ENCODE results near the gene USE1. TPM values are rescaled to one million over a fixed set of nuclear protein-coding genes. Genes with fewer than 3 reads are reported as not detected.
"Not testable (repeated sequence)": the region's sequence is repeated elsewhere in the genome, so short reads cannot be mapped to it uniquely, and the experiment has no call there.

Gene USE1
- total RNA-seq, 1 experiment from 2014 or later: 11.8 TPM

DNA sequence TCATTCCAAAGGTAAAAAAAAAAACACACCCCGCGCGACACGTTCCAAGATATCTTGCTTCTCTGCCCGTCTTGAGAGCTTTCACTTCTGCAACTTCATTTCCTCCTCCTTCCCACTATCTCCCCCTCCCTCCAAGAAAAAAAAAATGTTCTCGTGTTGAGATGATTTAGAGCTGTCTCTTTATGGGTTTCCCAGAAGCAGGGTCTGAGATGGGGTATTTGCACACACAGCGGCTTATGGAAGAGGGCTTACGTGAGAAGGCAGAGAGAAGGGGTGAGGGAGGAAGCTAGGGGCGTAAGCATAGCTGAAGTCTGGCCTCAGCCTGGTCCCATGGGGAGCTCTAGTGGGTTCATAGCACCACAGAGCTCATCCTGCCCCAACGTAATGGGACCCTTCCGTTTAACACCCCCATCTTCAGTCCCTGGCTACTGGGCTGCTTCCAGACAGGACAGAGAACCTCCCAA is 31.3 kb upstream of the USE1 start:
- H3K4me1 Mint-ChIP-seq (ENCODE audit: low read depth, unreplicated experiment): no peaks in the 10 kb centered on the region
- DNase-seq: no peak
- H3K9me3 Mint-ChIP-seq (ENCODE audit: low read depth, unreplicated experiment): no peaks in the 10 kb centered on the region
- H3K36me3 Mint-ChIP-seq (ENCODE audit: insufficient read depth, unreplicated experiment): peaks cover 20% of the 10 kb centered on the region
- TF ChIP-seq CTCF (IDR thresholded peaks at IDR 0.05; ENCODE audit: unreplicated experiment): no peak
- H3K27ac Mint-ChIP-seq (ENCODE audit: unreplicated experiment): no peak overlapping the region
- intact Hi-C loops (cut with micrococcal nuclease; ENCODE audit: unreplicated experiment): no loop called here
- H3K27me3 Mint-ChIP-seq (ENCODE audit: unreplicated experiment): no peaks in the 10 kb centered on the region
- CTCF ChIA-PET: no interaction called here
- BruUV-seq (replicated peaks): no TSS peak
- H3K4me3 Mint-ChIP-seq (ENCODE audit: low read depth, unreplicated experiment): no peak overlapping the region

DNA sequence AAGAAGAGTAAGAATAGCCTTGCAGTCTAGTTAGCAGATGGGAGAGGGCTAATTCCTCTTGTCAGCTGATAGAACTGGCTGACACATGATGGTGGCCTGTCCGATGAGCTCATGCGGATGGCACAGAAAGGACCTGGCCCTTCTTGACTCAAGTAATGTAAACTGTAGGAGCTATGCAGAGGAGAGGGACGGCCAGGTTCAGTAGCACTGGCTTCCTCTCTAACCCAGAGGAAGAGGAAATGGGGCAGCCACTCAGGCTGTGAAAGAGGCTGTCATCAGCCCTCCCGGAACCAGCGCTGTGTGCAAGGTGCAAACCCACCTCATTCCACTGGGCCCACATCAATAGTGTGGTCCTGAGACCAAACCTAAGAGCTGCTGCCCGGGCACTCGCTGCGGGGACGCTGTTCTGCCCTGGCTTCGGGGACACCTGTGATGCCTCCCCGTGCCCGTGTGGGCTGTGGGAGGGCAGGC is 30.8 kb upstream of the USE1 start:
- Mint-ChIP-seq H3K36me3 (ENCODE audit: insufficient read depth, unreplicated experiment) (peaks cover 20% of the 10 kb centered on the region), H3K27me3 (ENCODE audit: unreplicated experiment) (no peaks in the 10 kb centered on the region), H3K27ac (ENCODE audit: unreplicated experiment) (no peak overlapping the region), H3K4me3 (ENCODE audit: low read depth, unreplicated experiment) (no peak overlapping the region), H3K4me1 (ENCODE audit: low read depth, unreplicated experiment) (no peaks in the 10 kb centered on the region), H3K9me3 (ENCODE audit: low read depth, unreplicated experiment) (no peaks in the 10 kb centered on the region)
- CTCF ChIA-PET: no interaction called here
- BruUV-seq (replicated peaks): no TSS peak
- DNase-seq: no peak
- intact Hi-C loops (cut with micrococcal nuclease; ENCODE audit: unreplicated experiment): no loop called here
- no peak for TF ChIP-seq CTCF (IDR thresholded peaks at IDR 0.05; ENCODE audit: unreplicated experiment)

GRCh38 chr19:17185590-17185989 is 29.6 kb upstream of the USE1 start:
- no peak for TF ChIP-seq CTCF (IDR thresholded peaks at IDR 0.05; ENCODE audit: unreplicated experiment)
- no peaks in the 10 kb centered on the region for H3K27me3 Mint-ChIP-seq (ENCODE audit: unreplicated experiment)
- CTCF ChIA-PET: no interaction called here
- no peaks in the 10 kb centered on the region for H3K9me3 Mint-ChIP-seq (ENCODE audit: low read depth, unreplicated experiment)
- no peak for DNase-seq
- no TSS peak for BruUV-seq (replicated peaks)
- intact Hi-C loops (cut with micrococcal nuclease; ENCODE audit: unreplicated experiment): no loop called here
- peaks cover 20% of the 10 kb centered on the region for H3K36me3 Mint-ChIP-seq (ENCODE audit: insufficient read depth, unreplicated experiment)
- no peak overlapping the region for H3K4me3 Mint-ChIP-seq (ENCODE audit: low read depth, unreplicated experiment)
- H3K27ac Mint-ChIP-seq (ENCODE audit: unreplicated experiment): no peak overlapping the region
- H3K4me1 Mint-ChIP-seq (ENCODE audit: low read depth, unreplicated experiment): no peaks in the 10 kb centered on the region

GRCh38 chr19:17191736-17192135 is 23.4 kb upstream of the USE1 start:
- H3K27me3 Mint-ChIP-seq (ENCODE audit: unreplicated experiment); intact Hi-C loops (cut with micrococcal nuclease; ENCODE audit: unreplicated experiment); CTCF ChIA-PET; H3K9me3 Mint-ChIP-seq (ENCODE audit: low read depth, unreplicated experiment); H3K4me1 Mint-ChIP-seq (ENCODE audit: low read depth, unreplicated experiment); H3K4me3 Mint-ChIP-seq (ENCODE audit: low read depth, unreplicated experiment); H3K27ac Mint-ChIP-seq (ENCODE audit: unreplicated experiment); DNase-seq; BruUV-seq (replicated peaks): not testable (repeated sequence)
- H3K36me3 Mint-ChIP-seq (ENCODE audit: insufficient read depth, unreplicated experiment): peaks cover 14% of the 10 kb centered on the region

DNA sequence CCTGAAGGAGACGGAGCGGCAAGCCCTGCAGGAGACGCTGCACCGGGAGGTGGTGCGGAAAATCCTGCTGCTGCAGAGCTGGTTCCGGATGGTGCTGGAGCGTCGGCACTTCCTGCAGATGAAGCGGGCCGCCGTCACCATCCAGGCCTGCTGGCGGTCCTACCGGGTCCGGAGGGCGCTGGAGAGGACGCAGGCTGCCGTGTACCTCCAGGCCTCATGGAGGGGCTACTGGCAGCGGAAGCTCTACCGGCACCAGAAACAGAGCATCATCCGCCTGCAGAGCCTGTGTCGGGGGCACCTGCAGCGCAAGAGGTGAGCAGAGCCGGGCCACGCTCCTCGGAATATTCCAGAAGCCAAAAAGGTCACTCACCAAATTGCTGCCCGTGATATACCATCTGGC is 22.4 kb upstream of the USE1 start:
- Mint-ChIP-seq H3K27me3 (ENCODE audit: unreplicated experiment) (no peaks in the 10 kb centered on the region), H3K9me3 (ENCODE audit: low read depth, unreplicated experiment) (peaks cover 3% of the 10 kb centered on the region), H3K4me1 (ENCODE audit: low read depth, unreplicated experiment) (no peaks in the 10 kb centered on the region), H3K27ac (ENCODE audit: unreplicated experiment) (no peak overlapping the region), H3K4me3 (ENCODE audit: low read depth, unreplicated experiment) (no peak overlapping the region), H3K36me3 (ENCODE audit: insufficient read depth, unreplicated experiment) (peaks cover 20% of the 10 kb centered on the region)
- BruUV-seq (replicated peaks): no TSS peak
- DNase-seq: no peak
- CTCF ChIA-PET: no interaction called here
- TF ChIP-seq CTCF (IDR thresholded peaks at IDR 0.05; ENCODE audit: unreplicated experiment): no peak
- intact Hi-C loops (cut with micrococcal nuclease; ENCODE audit: unreplicated experiment): no loop called here
